Natural killer cell (primary cell): ENCODE measurements around the gene LGI2. TPM values are rescaled to one million over a fixed set of nuclear protein-coding genes. Genes with fewer than 3 reads are reported as not detected.

Experiments
- ATAC-seq, 3 donors: fragments of 150-1000 bp in 2 of 3; fragments of 200-7000 bp in 1 of 3; cut with Tn5 transposase; 1 replicate in 1 of 3; 2 replicates in 2 of 3; pipeline ENCODE4 v1.10.0; 2021; ENCODE audit warnings: mild to moderate bottlenecking in 2 of 3, moderate library complexity in 2 of 3
- DNase-seq, 2 donors: peaks; one replicate each; pipeline versions ENCODE4 v3.0.0 to v3.0.0-alpha.2; 2013 to 2021; ENCODE audit warnings: mixed read lengths in 1 of 2
- H3K27ac ChIP-seq: one replicate; pipeline ENCODE4 v1.5.1; 2013; ENCODE audit warnings: mild to moderate bottlenecking, low read length
- H3K27me3 ChIP-seq: one replicate; pipeline ENCODE4 v1.6.1; 2013; ENCODE audit warnings: low read length; ENCODE audit not compliant: control insufficient read depth, insufficient read depth
- H3K36me3 ChIP-seq: one replicate; pipeline ENCODE4 v1.6.1; 2013; ENCODE audit warnings: low read length; ENCODE audit not compliant: control insufficient read depth, insufficient read depth
- H3K4me1 ChIP-seq: one replicate; pipeline ENCODE4 v1.6.1; 2013; ENCODE audit warnings: low read length; ENCODE audit not compliant: control insufficient read depth, insufficient read depth
- H3K4me3 ChIP-seq: one replicate; pipeline ENCODE4 v1.5.1; 2013; ENCODE audit warnings: low read length
- H3K9me3 ChIP-seq: one replicate; pipeline ENCODE4 v1.6.1; 2013; ENCODE audit warnings: low read length; ENCODE audit not compliant: control insufficient read depth, insufficient read depth
- H3K27ac Mint-ChIP-seq, 2 donors: one replicate each; pipeline ENCODE4 v1.8.0; 2022; ENCODE audit warnings: mild to moderate bottlenecking in 2 of 2, mixed read lengths in 2 of 2, moderate library complexity in 1 of 2
- H3K27me3 Mint-ChIP-seq, 2 donors: one replicate each; pipeline ENCODE4 v1.8.0; 2022; ENCODE audit warnings: low read depth in 2 of 2, mixed read lengths in 2 of 2
- H3K36me3 Mint-ChIP-seq: one replicate; pipeline ENCODE4 v1.8.0; 2022; ENCODE audit warnings: mixed read lengths
- H3K4me1 Mint-ChIP-seq, 2 donors: one replicate each; pipeline ENCODE4 v1.8.0; 2022; ENCODE audit warnings: mixed read lengths in 2 of 2
- H3K4me3 Mint-ChIP-seq: one replicate; pipeline ENCODE4 v1.8.0; 2022; ENCODE audit warnings: mild to moderate bottlenecking, moderate library complexity, mixed read lengths
- H3K9me3 Mint-ChIP-seq, 2 donors: one replicate each; pipeline ENCODE4 v1.8.0; 2022; ENCODE audit warnings: mixed read lengths in 2 of 2
- CTCF ChIP-seq: fragments of 200-600 bp; IDR thresholded peaks from one replicate; pipeline ENCODE4 v1.8.0; 2022; ENCODE audit warnings: antibody characterized with exemption
- WGBS: methylation state at CpG from one replicate; pipeline ENCODE4 v1.1.7; 2013; ENCODE audit warnings: missing lambda C conversion rate; ENCODE audit not compliant: insufficient coverage; 5-methylcytosine and 5-hydroxymethylcytosine counted together
- intact Hi-C: fragments of 100-400 bp; cut with micrococcal nuclease; formaldehyde crosslinking; loops from one replicate; pipeline ENCODE4 v1.14.2; 2022
- total RNA-seq, 4 donors: library from RNA; stranded (reverse); fragments of 120-200 nt in 1 of 4; gene quantifications; one replicate each; pipeline versions ENCODE4 v1.2.3 to v1.2.4, GENCODE V29; 2013 to 2022

The LGI2 gene
- total RNA-seq, 3 donors from 2014 or later (not counting 1 experiment from before 2014, with no cell fraction given), result not detected

- Mint-ChIP-seq H3K27me3 (peaks cover 7 to 10% of the 10 kb centered on the region in 2 donors), H3K36me3 (no peaks in the 10 kb centered on the region), H3K4me1 (no peaks in the 10 kb centered on the region), H3K27ac (no peak overlapping the region), H3K9me3 (no peaks in the 10 kb centered on the region), H3K4me3 (no peak overlapping the region)
- DNase-seq (no peak), ATAC-seq (no peak)
- Histone ChIP-seq H3K4me1 (no peaks in the 10 kb centered on the region), H3K9me3 (no peaks in the 10 kb centered on the region), H3K27me3 (no peaks in the 10 kb centered on the region), H3K4me3 (no peak overlapping the region), H3K27ac (no peak overlapping the region), H3K36me3 (no peaks in the 10 kb centered on the region)
- WGBS, result 86% methylated on average over 7 of the region's 8 CpGs
- intact Hi-C loops, result no loop called here
- no peak for TF ChIP-seq CTCF
These were observed 18.1 kb downstream of the LGI2 start for GRCh38 chr4:25012655-25013054.

- Mint-ChIP-seq H3K27me3 (peaks cover 7 to 10% of the 10 kb centered on the region in 2 donors), H3K27ac (no peak overlapping the region), H3K36me3 (no peaks in the 10 kb centered on the region), H3K9me3 (no peaks in the 10 kb centered on the region), H3K4me3 (no peak overlapping the region), H3K4me1 (no peaks in the 10 kb centered on the region)
- no peak for TF ChIP-seq CTCF
- Histone ChIP-seq H3K4me1 (no peaks in the 10 kb centered on the region), H3K9me3 (no peaks in the 10 kb centered on the region), H3K27ac (no peak overlapping the region), H3K36me3 (no peaks in the 10 kb centered on the region), H3K4me3 (no peak overlapping the region), H3K27me3 (no peaks in the 10 kb centered on the region)
- no peak for DNase-seq
- 74% methylated on average over 14 of the region's 14 CpGs for WGBS
- no peak for ATAC-seq
- intact Hi-C loops, result no loop called here
These were observed 19.4 kb downstream of the LGI2 start for GRCh38 chr4:25011135-25011866.

- no peak for DNase-seq
- Histone ChIP-seq H3K4me1 (no peaks in the 10 kb centered on the region), H3K9me3 (no peaks in the 10 kb centered on the region), H3K36me3 (no peaks in the 10 kb centered on the region), H3K27ac (no peak overlapping the region), H3K4me3 (no peak overlapping the region), H3K27me3 (no peaks in the 10 kb centered on the region)
- ATAC-seq, result no peak
- Mint-ChIP-seq H3K4me1 (no peaks in the 10 kb centered on the region), H3K27ac (no peak overlapping the region), H3K9me3 (no peaks in the 10 kb centered on the region), H3K27me3 (peaks cover 7% of the 10 kb centered on the region in 2 donors), H3K4me3 (no peak overlapping the region), H3K36me3 (no peaks in the 10 kb centered on the region)
- 78% methylated on average over 2 of the region's 2 CpGs for whole genome bisulfite sequencing
- TF ChIP-seq CTCF, result no peak
- intact Hi-C loops, result no loop called here
These were observed 23.1 kb downstream of the LGI2 start for GRCh38 chr4:25007598-25007997.

GRCh38 chr4:25002681-25003080 is 28.1 kb downstream of the LGI2 start:
- no peak for TF ChIP-seq CTCF
- no peaks in the 10 kb centered on the region for H3K27me3 ChIP-seq
- H3K36me3 ChIP-seq, result no peaks in the 10 kb centered on the region
- H3K4me1 ChIP-seq, result peaks cover 4% of the 10 kb centered on the region
- intact Hi-C loops, result no loop called here
- ATAC-seq, result no peak
- 78% methylated on average over 1 of the region's 1 CpG for WGBS
- H3K4me3 ChIP-seq, result no peak overlapping the region
- no peaks in the 10 kb centered on the region for H3K36me3 Mint-ChIP-seq
- H3K27ac Mint-ChIP-seq, result no peak overlapping the region
- H3K27me3 Mint-ChIP-seq, result peaks cover 0 to 2% of the 10 kb centered on the region in 2 donors
- H3K9me3 ChIP-seq, result no peaks in the 10 kb centered on the region
- DNase-seq, result no peak
- H3K27ac ChIP-seq, result no peak overlapping the region
- no peak overlapping the region for H3K4me3 Mint-ChIP-seq
- H3K9me3 Mint-ChIP-seq, result no peaks in the 10 kb centered on the region
- peaks cover 9 to 13% of the 10 kb centered on the region in 2 donors for H3K4me1 Mint-ChIP-seq
